NOMO-1 treated with DMSO at 0.1 percent for 48 hours (cell line): ENCODE measurements around the gene STARD5.

Experiments used
- DNase-seq: peaks from one replicate; lab custom pipeline; 2025; ENCODE audit not compliant: unreplicated experiment; lab: John Stamatoyannopoulos, UW

STARD5 gene

GRCh38 chr15:81275711-81276392, 48.1 kb downstream of the STARD5 start:
- no peak for DNase-seq

- peak; percentile 83 for DNase-seq
Measured at GRCh38 chr15:81274931-81275707, 48.8 kb downstream of the STARD5 start.

- DNase-seq, result no peak
Measured at GRCh38 chr15:81274255-81274654, 49.7 kb downstream of the STARD5 start.

GRCh38 chr15:81273855-81274254, 50.1 kb downstream of the STARD5 start:
- DNase-seq, result no peak

GRCh38 chr15:81273200-81273599, 50.7 kb downstream of the STARD5 start:
- no peak for DNase-seq

GRCh38 chr15:81271761-81272644, 51.9 kb downstream of the STARD5 start:
- no peak for DNase-seq

GRCh38 chr15:81270781-81271491, 53.0 kb downstream of the STARD5 start:
- DNase-seq, result no peak

- no peak for DNase-seq
Measured at GRCh38 chr15:81270188-81270587, 53.8 kb downstream of the STARD5 start.

- DNase-seq, result peak; percentile 5
Measured at GRCh38 chr15:81268881-81269601, 54.9 kb downstream of the STARD5 start.

GRCh38 chr15:81268340-81268739, 55.6 kb downstream of the STARD5 start:
- no peak for DNase-seq

GRCh38 chr15:81265944-81266775, 57.8 kb downstream of the STARD5 start:
- peak; percentile 77 for DNase-seq

GRCh38 chr15:81265256-81265943, 58.5 kb downstream of the STARD5 start:
- DNase-seq, result peak; percentile 3

GRCh38 chr15:81264072-81264857, 59.7 kb downstream of the STARD5 start:
- DNase-seq, result no peak

GRCh38 chr15:81263477-81263876, 60.5 kb downstream of the STARD5 start:
- no peak for DNase-seq

- no peak for DNase-seq
Measured at GRCh38 chr15:81261172-81261811, 62.6 kb downstream of the STARD5 start.

- DNase-seq, result no peak
Measured at GRCh38 chr15:81259760-81260298, 64.1 kb downstream of the STARD5 start.
